ENCODE measurements around the gene CAMSAP2. TPM values are rescaled to one million over a fixed set of nuclear protein-coding genes. Genes with fewer than 3 reads are reported as not detected.

The CAMSAP2 gene
- total and polyA plus RNA-seq, 2 of the 8 experiments (the other 6 are each of a cell fraction or from before 2014, with no cell fraction given): 4.2 to 27.6 TPM

GRCh38 chr1:200802865-200803512, 64.3 kb downstream of the CAMSAP2 start (continued):
- peak; percentile 87 to 99 (median 90) for TF ChIP-seq CTCF (IDR thresholded peaks at IDR 0.05; ENCODE audit: control extremely low read depth in 1 of 3, insufficient read depth in 1 of 3, low read depth in 1 of 3, low read length in 3 of 3)
- no peak for TF ChIP-seq USF2 (IDR thresholded peaks at IDR 0.05; ENCODE audit: low read length)
- no peak for TF ChIP-seq RNF2 (IDR thresholded peaks at IDR 0.05; ENCODE audit: borderline replicate concordance, low read depth, low read length, missing control alignments, poor library complexity, severe bottlenecking)
- no peak for TF ChIP-seq BRCA1 (IDR thresholded peaks at IDR 0.05; ENCODE audit: low read depth, low read length)
- no peak for TF ChIP-seq EZH2 (IDR thresholded peaks at IDR 0.05; ENCODE audit: low read depth, low read length, severe bottlenecking)
- no peak for TF ChIP-seq JUN (IDR thresholded peaks at IDR 0.05; ENCODE audit: low read depth, low read length)
- no peak for TF ChIP-seq E2F6 (IDR thresholded peaks at IDR 0.05)
- TF ChIP-seq TAF7 (optimal IDR thresholded peaks at IDR 0.05; ENCODE audit: borderline replicate concordance, low read depth, low read length): no peak
- TF ChIP-seq KDM4A (IDR thresholded peaks at IDR 0.05; ENCODE audit: low read depth, low read length, severe bottlenecking): no peak
- TF ChIP-seq SRF (IDR thresholded peaks at IDR 0.05; ENCODE audit: low read depth, low read length): no peak
- peak; percentile 71 for TF ChIP-seq YY1 (IDR thresholded peaks at IDR 0.05; ENCODE audit: low read depth, low read length)
- no peak for TF ChIP-seq POLR2AphosphoS5 (IDR thresholded peaks at IDR 0.05; ENCODE audit: low read depth, low read length)
- TF ChIP-seq HDAC6 (IDR thresholded peaks at IDR 0.05; ENCODE audit: low read depth, low read length): no peak
- TF ChIP-seq CREB1 (IDR thresholded peaks at IDR 0.05): peak; percentile 62
